A549 (cell line): Measurements from ENCODE around the gene TMEM165. TPM values are rescaled to one million over a fixed set of nuclear protein-coding genes. Genes with fewer than 3 reads are reported as not detected.

Source experiments
- ATAC-seq, 2 experiments: fragments of 200-7000 bp in 1 of 2; fragments of >200 bp in 1 of 2; cut with Nextera tagmentation in 1 of 2; cut with Tn5 transposase in 1 of 2; 3 replicates each; pipeline versions ENCODE4 v1.8.0 to v1.9.1; 2018 to 2020; ENCODE audit warnings: mild to moderate bottlenecking in 1 of 2, moderate library complexity in 1 of 2
- CTCF ChIA-PET: fragments of 300-600 bp; sonication (Branson Sonifier 250); formaldehyde crosslinking; extraction: SDS; loops from one replicate; lab custom pipeline; 2021; ENCODE audit warnings: antibody characterized with exemption, inconsistent platforms; lab: Yijun Ruan, JAX
- POLR2A ChIA-PET: fragments of 350-600 bp; formaldehyde crosslinking; extraction: SDS; loops from one replicate; lab custom pipeline; 2021; ENCODE audit warnings: antibody characterized with exemption, inconsistent platforms; lab: Yijun Ruan, JAX
- DNase-seq, 2 experiments: peaks; one replicate each; pipeline versions ENCODE4 v3.0.0 to v3.0.0-alpha.2; 2011 to 2016; ENCODE audit warnings: low read depth in 1 of 2, low spot score in 1 of 2
- FAIRE-seq: peaks from 2 replicates; lab custom pipeline; 2011; peaks lifted over from hg19 to GRCh38; lab: Jason Lieb, UNC
- H3K27ac ChIP-seq, 2 experiments: fragments of >200 bp; sonication (Bioruptor Twin); formaldehyde crosslinking; 3 replicates each; pipeline ENCODE4 v1.5.1; 2016 to 2017
- H3K4me1 ChIP-seq: fragments of >200 bp; sonication (Bioruptor Twin); formaldehyde crosslinking; 3 replicates; pipeline ENCODE4 v1.6.1; 2016
- H3K4me2 ChIP-seq: fragments of >200 bp; sonication (Bioruptor Twin); formaldehyde crosslinking; 3 replicates; pipeline ENCODE4 v1.6.1; 2016
- H3K4me3 ChIP-seq: fragments of >200 bp; sonication (Bioruptor Twin); formaldehyde crosslinking; 3 replicates; pipeline ENCODE4 v1.5.1; 2016
- H3K9me3 ChIP-seq: fragments of >200 bp; sonication (Bioruptor Twin); formaldehyde crosslinking; 3 replicates; pipeline ENCODE4 v1.6.1; 2016
- CBX2 ChIP-seq: fragments of 200-600 bp; sonication (generic); IDR thresholded peaks from 2 replicates; pipeline ENCODE4 v1.6.1; 2016; ENCODE audit warnings: low read depth, mild to moderate bottlenecking, borderline replicate concordance
- CHD2 ChIP-seq: fragments of 150-350 bp; IDR thresholded peaks from 2 replicates; pipeline ENCODE4 v1.6.1; 2014; ENCODE audit warnings: low read length; ENCODE audit not compliant: partially characterized antibody
- CHD4 ChIP-seq: fragments of 200-600 bp; sonication (generic); IDR thresholded peaks from 2 replicates; pipeline ENCODE4 v1.6.1; 2016; ENCODE audit warnings: antibody characterized with exemption, mild to moderate bottlenecking, borderline replicate concordance
- EHMT2 ChIP-seq: fragments of 200-600 bp; sonication (generic); IDR thresholded peaks from 2 replicates; pipeline ENCODE4 v1.6.1; 2016; ENCODE audit warnings: antibody characterized with exemption, low read depth, mild to moderate bottlenecking, moderate library complexity
- ESRRA ChIP-seq: fragments of 150-350 bp; IDR thresholded peaks from 2 replicates; pipeline ENCODE4 v1.6.1; 2014; ENCODE audit warnings: mild to moderate bottlenecking, low read length, borderline replicate concordance
- FOSL2 ChIP-seq, 2 experiments: fragments of 450-650 bp in 1 of 2; fragments of >200 bp in 1 of 2; sonication (Bioruptor Twin) in 1 of 2; formaldehyde crosslinking; IDR thresholded peaks; 2 replicates each; pipeline versions ENCODE4 v1.5.0 to v1.6.1; 2016 to 2020; ENCODE audit warnings: mild to moderate bottlenecking in 1 of 2, moderate library complexity in 1 of 2
- HOXB13 ChIP-seq: fragments of 250-450 bp; sonication (Bioruptor Pico); IDR thresholded peaks from 2 replicates; pipeline ENCODE4 v1.5.0; 2020; ENCODE audit warnings: low read depth, mild to moderate bottlenecking, moderate library complexity
- HOXB5 ChIP-seq: fragments of 250-450 bp; sonication (Bioruptor Pico); IDR thresholded peaks from 2 replicates; pipeline ENCODE4 v1.5.0; 2020; ENCODE audit warnings: mild to moderate bottlenecking, moderate library complexity
- KDM1A ChIP-seq: fragments of 200-600 bp; sonication (generic); IDR thresholded peaks from 2 replicates; pipeline ENCODE4 v1.6.1; 2016; ENCODE audit warnings: low read depth, mild to moderate bottlenecking
- MAZ ChIP-seq: fragments of 150-350 bp; IDR thresholded peaks from 2 replicates; pipeline ENCODE4 v1.6.1; 2014; ENCODE audit warnings: antibody characterized with exemption, low read depth, low read length, borderline replicate concordance
- RAD21 ChIP-seq, 2 experiments: fragments of >200 bp in 1 of 2; sonication (Bioruptor Twin) in 1 of 2; formaldehyde crosslinking in 1 of 2; IDR thresholded peaks in 1 of 2; conservative IDR thresholded peaks in 1 of 2; 2 replicates in 1 of 2; 3 replicates in 1 of 2; pipeline ENCODE4 v1.6.1; 2012 to 2018; ENCODE audit warnings: inconsistent platforms in 1 of 2
- RCOR1 ChIP-seq: fragments of 150-350 bp; IDR thresholded peaks from 2 replicates; pipeline ENCODE4 v1.6.1; 2014; ENCODE audit warnings: antibody characterized with exemption, low read length, low read depth
- RFX5 ChIP-seq: fragments of 450-650 bp; IDR thresholded peaks from 2 replicates; pipeline ENCODE4 v1.7.1; 2014; ENCODE audit warnings: antibody characterized with exemption, mild to moderate bottlenecking, moderate library complexity
- SMC3 ChIP-seq: fragments of >200 bp; sonication (Bioruptor Twin); formaldehyde crosslinking; IDR thresholded peaks from 3 replicates; pipeline ENCODE4 v1.6.1; 2018; ENCODE audit warnings: inconsistent platforms
- ZC3H11A ChIP-seq: fragments of 450-650 bp; IDR thresholded peaks from 2 replicates; pipeline ENCODE4 v1.6.1; 2014; ENCODE audit warnings: antibody characterized with exemption, mild to moderate bottlenecking
- WGBS: methylation state at CpG from one replicate; pipeline ENCODE4 v1.1.6; 2017; ENCODE audit errors: missing lambda C conversion rate; 5-methylcytosine and 5-hydroxymethylcytosine counted together
- polyA plus RNA-seq, 4 experiments: library from polyadenylated mRNA; depleted of rRNA in 3 of 4; stranded (reverse); fragments of >200 nt; fragmentation: RNase III in 1 of 4; extraction: RNeasy Plus Mini Kit Qiagen cat#74134 plus additional on column Dnase treatment in 1 of 4; gene quantifications; 2 replicates in 3 of 4; 3 replicates in 1 of 4; pipeline ENCODE4 v1.2.3, GENCODE V29; 2011 to 2017
- TF ChIP-seq, protein P1 (sequence below): fragments of 250-450 bp; sonication (Bioruptor Pico); IDR thresholded peaks from 2 replicates; pipeline ENCODE4 v1.5.0; 2021; ENCODE audit warnings: mild to moderate bottlenecking, moderate library complexity, borderline replicate concordance
- TF ChIP-seq, protein P2 (sequence below): fragments of >200 bp; sonication (Bioruptor Twin); formaldehyde crosslinking; IDR thresholded peaks from 2 replicates; pipeline ENCODE4 v1.6.1; 2016
- TF ChIP-seq, protein P3 (sequence below): IDR thresholded peaks from 2 replicates; pipeline ENCODE4 v1.6.1; 2012; ENCODE audit warnings: low read depth, borderline replicate concordance
- TF ChIP-seq, protein P4 (sequence below): fragments of >200 bp; sonication (Bioruptor Twin); formaldehyde crosslinking; IDR thresholded peaks from 3 replicates; pipeline ENCODE4 v1.5.1; 2016
- TF ChIP-seq, protein P5 (sequence below): fragments of 200-600 bp; sonication (generic); IDR thresholded peaks from 2 replicates; pipeline ENCODE4 v1.6.1; 2016; ENCODE audit warnings: antibody characterized with exemption, mild to moderate bottlenecking, moderate library complexity

Gene TMEM165
- polyA plus RNA-seq, 2 of the 4 experiments (the other 2 are of a cell fraction), result 52.6 to 83.5 TPM

DNA sequence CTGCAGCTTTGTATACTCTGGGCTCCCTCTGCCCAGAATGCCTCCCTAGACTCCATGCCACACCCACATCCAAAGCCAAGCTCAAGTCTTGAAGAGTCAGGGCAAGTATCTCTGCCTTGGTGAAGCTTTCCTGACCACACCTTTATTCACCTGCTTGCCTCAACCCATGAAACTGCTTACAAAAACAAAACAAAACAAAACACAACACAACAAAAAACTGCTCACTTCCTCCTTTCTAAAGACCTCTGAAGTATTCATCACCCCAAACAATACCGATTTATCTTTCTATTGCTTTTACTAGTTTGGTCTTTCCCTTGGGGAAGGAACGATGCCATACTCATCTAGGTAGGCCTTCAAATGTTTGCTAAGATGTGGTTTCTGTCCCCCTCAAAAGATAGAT is 45.0 kb downstream of the TMEM165 start (continued):
- TF ChIP-seq, protein P1, sequence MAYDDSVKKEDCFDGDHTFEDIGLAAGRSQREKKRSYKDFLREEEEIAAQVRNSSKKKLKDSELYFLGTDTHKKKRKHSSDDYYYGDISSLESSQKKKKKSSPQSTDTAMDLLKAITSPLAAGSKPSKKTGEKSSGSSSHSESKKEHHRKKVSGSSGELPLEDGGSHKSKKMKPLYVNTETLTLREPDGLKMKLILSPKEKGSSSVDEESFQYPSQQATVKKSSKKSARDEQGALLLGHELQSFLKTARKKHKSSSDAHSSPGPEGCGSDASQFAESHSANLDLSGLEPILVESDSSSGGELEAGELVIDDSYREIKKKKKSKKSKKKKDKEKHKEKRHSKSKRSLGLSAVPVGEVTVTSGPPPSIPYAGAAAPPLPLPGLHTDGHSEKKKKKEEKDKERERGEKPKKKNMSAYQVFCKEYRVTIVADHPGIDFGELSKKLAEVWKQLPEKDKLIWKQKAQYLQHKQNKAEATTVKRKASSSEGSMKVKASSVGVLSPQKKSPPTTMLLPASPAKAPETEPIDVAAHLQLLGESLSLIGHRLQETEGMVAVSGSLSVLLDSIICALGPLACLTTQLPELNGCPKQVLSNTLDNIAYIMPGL, result no peak
- no peak for TF ChIP-seq MAZ

DNA sequence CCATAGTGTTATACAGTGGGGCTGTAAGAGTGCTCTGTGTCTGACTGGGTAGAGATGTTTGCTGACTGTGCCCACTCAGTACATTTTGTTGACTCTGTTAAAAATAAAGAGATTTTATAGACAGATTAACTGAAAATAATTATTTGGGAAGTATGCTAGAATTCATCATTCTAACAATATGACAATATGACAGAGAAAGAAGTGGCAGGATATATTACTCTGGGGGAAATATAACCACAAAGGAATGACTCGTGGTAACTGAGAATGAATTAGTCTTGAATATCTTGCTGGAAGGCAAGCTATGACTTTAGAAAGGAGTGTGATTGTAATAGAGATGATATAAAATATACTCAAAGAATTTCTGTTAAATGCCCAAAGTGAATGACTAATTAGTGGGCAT is 46.8 kb downstream of the TMEM165 start:
- no peaks in the 10 kb centered on the region for H3K9me3 ChIP-seq
- peaks cover 2% of the 10 kb centered on the region; the same call in 1 of the 3 replicates for H3K4me1 ChIP-seq
- DNase-seq, result no peak
- ATAC-seq, result no peak
- H3K4me3 ChIP-seq, result no peak overlapping the region
- no peak overlapping the region for H3K27ac ChIP-seq
- POLR2A ChIA-PET, result no interaction called here
- FAIRE-seq, result no peak
- CTCF ChIA-PET, result interaction anchor here (1.7 kb wide), 1 partner anchor 112 kb away, joined by 4 read pairs; no protein-coding TSS in a partner anchor
- H3K4me2 ChIP-seq, result no peak overlapping the region
- WGBS, result 84% methylated on average over 1 of the region's 1 CpG
- TF ChIP-seq CHD2 (no peak), EHMT2 (no peak), CBX2 (no peak), SMC3 (no peak), HOXB13 (CRISPR knock-in tag) (no peak), ESRRA (no peak), FOSL2 (IDR thresholded peaks at IDR 0.05) (no peak), FOSL2 (CRISPR knock-in tag; IDR thresholded peaks at IDR 0.05) (no peak)
- TF ChIP-seq, protein P2, sequence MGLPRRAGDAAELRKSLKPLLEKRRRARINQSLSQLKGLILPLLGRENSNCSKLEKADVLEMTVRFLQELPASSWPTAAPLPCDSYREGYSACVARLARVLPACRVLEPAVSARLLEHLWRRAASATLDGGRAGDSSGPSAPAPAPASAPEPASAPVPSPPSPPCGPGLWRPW, result no peak
- TF ChIP-seq, all 56 proteins: peak for 0

DNA sequence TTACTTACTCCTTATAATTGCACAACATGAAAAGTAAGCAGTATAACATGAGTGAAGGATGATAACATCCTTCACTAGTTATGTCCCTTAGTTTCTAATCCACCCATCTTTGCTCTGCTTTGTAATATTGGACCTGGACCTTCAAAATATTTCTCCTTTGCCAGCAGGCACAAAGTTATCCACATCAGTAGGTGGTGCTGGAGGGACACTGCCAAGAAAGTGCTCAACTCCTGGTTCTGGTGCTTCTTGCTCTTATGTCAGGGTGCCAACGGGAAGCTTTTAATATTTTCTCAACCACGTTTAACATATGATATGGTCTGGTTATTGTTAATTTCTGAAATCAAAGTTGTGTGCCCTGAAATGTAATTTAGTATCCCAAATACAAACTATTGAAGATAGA is 49.1 kb downstream of the TMEM165 start:
- peak; percentile 50 to 55 for TF ChIP-seq RAD21 (conservative IDR thresholded peaks at IDR 0.05 in 1 of 2, IDR thresholded peaks at IDR 0.05 in 1 of 2)
- peak; percentile 25; the same call in 2 of the 3 replicates for TF ChIP-seq SMC3
- TF ChIP-seq, protein P3, sequence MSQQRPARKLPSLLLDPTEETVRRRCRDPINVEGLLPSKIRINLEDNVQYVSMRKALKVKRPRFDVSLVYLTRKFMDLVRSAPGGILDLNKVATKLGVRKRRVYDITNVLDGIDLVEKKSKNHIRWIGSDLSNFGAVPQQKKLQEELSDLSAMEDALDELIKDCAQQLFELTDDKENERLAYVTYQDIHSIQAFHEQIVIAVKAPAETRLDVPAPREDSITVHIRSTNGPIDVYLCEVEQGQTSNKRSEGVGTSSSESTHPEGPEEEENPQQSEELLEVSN, result no peak
- TF ChIP-seq, protein P4, sequence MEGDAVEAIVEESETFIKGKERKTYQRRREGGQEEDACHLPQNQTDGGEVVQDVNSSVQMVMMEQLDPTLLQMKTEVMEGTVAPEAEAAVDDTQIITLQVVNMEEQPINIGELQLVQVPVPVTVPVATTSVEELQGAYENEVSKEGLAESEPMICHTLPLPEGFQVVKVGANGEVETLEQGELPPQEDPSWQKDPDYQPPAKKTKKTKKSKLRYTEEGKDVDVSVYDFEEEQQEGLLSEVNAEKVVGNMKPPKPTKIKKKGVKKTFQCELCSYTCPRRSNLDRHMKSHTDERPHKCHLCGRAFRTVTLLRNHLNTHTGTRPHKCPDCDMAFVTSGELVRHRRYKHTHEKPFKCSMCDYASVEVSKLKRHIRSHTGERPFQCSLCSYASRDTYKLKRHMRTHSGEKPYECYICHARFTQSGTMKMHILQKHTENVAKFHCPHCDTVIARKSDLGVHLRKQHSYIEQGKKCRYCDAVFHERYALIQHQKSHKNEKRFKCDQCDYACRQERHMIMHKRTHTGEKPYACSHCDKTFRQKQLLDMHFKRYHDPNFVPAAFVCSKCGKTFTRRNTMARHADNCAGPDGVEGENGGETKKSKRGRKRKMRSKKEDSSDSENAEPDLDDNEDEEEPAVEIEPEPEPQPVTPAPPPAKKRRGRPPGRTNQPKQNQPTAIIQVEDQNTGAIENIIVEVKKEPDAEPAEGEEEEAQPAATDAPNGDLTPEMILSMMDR, result peak; percentile 42
- 44% methylated on average over 2 of the region's 2 CpGs for WGBS
- Histone ChIP-seq H3K27ac (no peak overlapping the region), H3K9me3 (no peaks in the 10 kb centered on the region), H3K4me3 (no peak overlapping the region), H3K4me2 (no peak overlapping the region), H3K4me1 (no peaks in the 10 kb centered on the region)
- FAIRE-seq (peak; percentile 80), DNase-seq (peak in 1 of 2 experiments; percentile 43), ATAC-seq (peak; percentile 60 to 64; a peak in 3 of 6 replicates)
- CTCF ChIA-PET, result interaction anchor here (0.6 to 1.8 kb wide), 14 partner anchors 26 to 852 kb away, joined by 3 to 9 read pairs (median 4); partner anchors contain the start of genes EXOC1 and SRD5A3
- POLR2A ChIA-PET, result no interaction called here

DNA sequence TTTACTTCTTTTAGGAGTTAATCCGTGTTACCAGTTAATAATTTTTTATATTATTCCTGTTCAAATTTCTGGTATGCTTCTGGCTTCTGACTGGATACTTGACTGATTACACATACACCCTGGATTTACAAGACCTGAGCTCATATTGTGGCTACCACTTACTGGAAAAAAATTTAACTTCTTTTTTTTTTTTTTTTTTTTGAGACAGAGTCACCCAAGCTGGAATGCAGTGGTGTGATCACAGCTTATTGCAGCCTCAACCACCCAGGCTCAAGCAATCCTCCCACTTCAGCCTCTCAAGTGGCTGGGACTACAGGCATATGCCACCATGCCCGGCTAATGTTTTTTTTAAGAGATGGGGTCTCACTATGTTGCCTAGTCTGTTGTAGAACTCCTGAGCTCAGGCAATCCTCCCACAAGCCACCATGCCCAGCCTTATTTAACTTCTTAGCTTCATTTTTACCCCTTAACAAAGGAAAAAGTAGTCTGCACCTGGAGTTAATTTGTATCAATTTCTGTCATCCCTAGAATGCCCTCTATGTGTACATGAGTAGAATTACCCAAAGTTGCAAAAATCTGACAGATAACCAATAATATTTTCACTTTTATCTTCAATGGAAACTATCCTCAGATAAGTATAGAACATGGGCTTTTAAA is 50.3 kb downstream of the TMEM165 start:
- CTCF ChIA-PET, result interaction anchor here (0.6 to 1.8 kb wide), 6 partner anchors 24 to 420 kb away, joined by 3 to 6 read pairs (median 4); partner anchors contain the start of gene SRD5A3
- FAIRE-seq (no peak), ATAC-seq (no peak), DNase-seq (no peak)
- H3K27ac ChIP-seq, result no peak overlapping the region
- H3K9me3 ChIP-seq, result no peaks in the 10 kb centered on the region
- H3K4me3 ChIP-seq, result no peak overlapping the region
- WGBS, result 98% methylated on average over 2 of the region's 2 CpGs
- POLR2A ChIA-PET, result no interaction called here
- H3K4me2 ChIP-seq, result no peak overlapping the region
- H3K4me1 ChIP-seq, result no peaks in the 10 kb centered on the region
- TF ChIP-seq ZC3H11A (no peak), KDM1A (no peak), RCOR1 (no peak), SMC3 (no peak), CBX2 (no peak), CHD4 (no peak), RFX5 (no peak), HOXB5 (CRISPR knock-in tag) (no peak)
- TF ChIP-seq, protein P5, sequence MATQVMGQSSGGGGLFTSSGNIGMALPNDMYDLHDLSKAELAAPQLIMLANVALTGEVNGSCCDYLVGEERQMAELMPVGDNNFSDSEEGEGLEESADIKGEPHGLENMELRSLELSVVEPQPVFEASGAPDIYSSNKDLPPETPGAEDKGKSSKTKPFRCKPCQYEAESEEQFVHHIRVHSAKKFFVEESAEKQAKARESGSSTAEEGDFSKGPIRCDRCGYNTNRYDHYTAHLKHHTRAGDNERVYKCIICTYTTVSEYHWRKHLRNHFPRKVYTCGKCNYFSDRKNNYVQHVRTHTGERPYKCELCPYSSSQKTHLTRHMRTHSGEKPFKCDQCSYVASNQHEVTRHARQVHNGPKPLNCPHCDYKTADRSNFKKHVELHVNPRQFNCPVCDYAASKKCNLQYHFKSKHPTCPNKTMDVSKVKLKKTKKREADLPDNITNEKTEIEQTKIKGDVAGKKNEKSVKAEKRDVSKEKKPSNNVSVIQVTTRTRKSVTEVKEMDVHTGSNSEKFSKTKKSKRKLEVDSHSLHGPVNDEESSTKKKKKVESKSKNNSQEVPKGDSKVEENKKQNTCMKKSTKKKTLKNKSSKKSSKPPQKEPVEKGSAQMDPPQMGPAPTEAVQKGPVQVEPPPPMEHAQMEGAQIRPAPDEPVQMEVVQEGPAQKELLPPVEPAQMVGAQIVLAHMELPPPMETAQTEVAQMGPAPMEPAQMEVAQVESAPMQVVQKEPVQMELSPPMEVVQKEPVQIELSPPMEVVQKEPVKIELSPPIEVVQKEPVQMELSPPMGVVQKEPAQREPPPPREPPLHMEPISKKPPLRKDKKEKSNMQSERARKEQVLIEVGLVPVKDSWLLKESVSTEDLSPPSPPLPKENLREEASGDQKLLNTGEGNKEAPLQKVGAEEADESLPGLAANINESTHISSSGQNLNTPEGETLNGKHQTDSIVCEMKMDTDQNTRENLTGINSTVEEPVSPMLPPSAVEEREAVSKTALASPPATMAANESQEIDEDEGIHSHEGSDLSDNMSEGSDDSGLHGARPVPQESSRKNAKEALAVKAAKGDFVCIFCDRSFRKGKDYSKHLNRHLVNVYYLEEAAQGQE, result no peak
